Thyroid gland (tissue), 4 donors: ENCODE measurements around the gene CSMD2. TPM values are rescaled to one million over a fixed set of nuclear protein-coding genes. Genes with fewer than 3 reads are reported as not detected.
"Not testable (repeated sequence)": the region's sequence is repeated elsewhere in the genome, so short reads cannot be mapped to it uniquely, and the experiment has no call there.

Experiments used
- DNase-seq, 2 donors: peaks; one replicate each; pipeline ENCODE4 v3.0.0-alpha.2; 2019
- H3K27ac ChIP-seq, 3 donors: fragments of 200-600 bp; sonication (generic); 1 replicate in 2 of 3; 2 replicates in 1 of 3; pipeline ENCODE4 v1.5.1; 2016 to 2019; ENCODE audit warnings: mild to moderate bottlenecking in 1 of 3, moderate library complexity in 1 of 3
- H3K27me3 ChIP-seq: fragments of 200-600 bp; sonication (generic); one replicate; pipeline ENCODE4 v1.5.1; 2019
- H3K36me3 ChIP-seq, 2 donors: fragments of 200-600 bp; sonication (generic); one replicate each; pipeline ENCODE4 v1.5.1; 2016 to 2019
- H3K4me1 ChIP-seq, 2 donors: fragments of 200-600 bp; sonication (generic); one replicate each; pipeline ENCODE4 v1.5.1; 2017 to 2019
- H3K4me3 ChIP-seq, 3 donors: fragments of 200-600 bp; sonication (generic); replicated peaks in 1 of 3; 1 replicate in 2 of 3; 2 replicates in 1 of 3; pipeline ENCODE4 v1.5.1; 2016; ENCODE audit warnings: mild to moderate bottlenecking in 1 of 3
- H3K9me3 ChIP-seq: fragments of 200-600 bp; sonication (generic); one replicate; pipeline ENCODE4 v1.5.1; 2017
- POLR2A ChIP-seq, 2 donors: fragments of 450-650 bp; IDR thresholded peaks; one replicate each; pipeline ENCODE4 v1.6.1; 2017; ENCODE audit warnings: antibody characterized with exemption in 2 of 2, mild to moderate bottlenecking in 2 of 2, moderate library complexity in 1 of 2
- WGBS, 2 donors: methylation state at CpG; one replicate each; pipeline ENCODE4 v1.1.5; 2017; 5-methylcytosine and 5-hydroxymethylcytosine counted together
- intact Hi-C: fragments of 100-400 bp; cut with DNase I; formaldehyde crosslinking; loops from one replicate; pipeline ENCODE4 v1.15.1; 2023
- total RNA-seq, 4 donors: library from RNA; depleted of rRNA; stranded (reverse); fragments of >200 nt; gene quantifications; one replicate each; pipeline ENCODE4 v1.2.3, GENCODE V29; 2016
- TF ChIP-seq, protein P1 (sequence below), 6 experiments: fragments of 200-600 bp in 3 of 6; fragments of 450-650 bp in 3 of 6; sonication (generic) in 3 of 6; IDR thresholded peaks; one replicate each; pipeline ENCODE4 v1.5.1; 2016 to 2019; ENCODE audit warnings: antibody characterized with exemption in 6 of 6, mild to moderate bottlenecking in 2 of 6, inconsistent platforms in 1 of 6, moderate library complexity in 1 of 6

Gene CSMD2
- total RNA-seq, 4 donors from 2014 or later: 0.10 to 0.45 (median 0.13) TPM; not detected in 1

DNA sequence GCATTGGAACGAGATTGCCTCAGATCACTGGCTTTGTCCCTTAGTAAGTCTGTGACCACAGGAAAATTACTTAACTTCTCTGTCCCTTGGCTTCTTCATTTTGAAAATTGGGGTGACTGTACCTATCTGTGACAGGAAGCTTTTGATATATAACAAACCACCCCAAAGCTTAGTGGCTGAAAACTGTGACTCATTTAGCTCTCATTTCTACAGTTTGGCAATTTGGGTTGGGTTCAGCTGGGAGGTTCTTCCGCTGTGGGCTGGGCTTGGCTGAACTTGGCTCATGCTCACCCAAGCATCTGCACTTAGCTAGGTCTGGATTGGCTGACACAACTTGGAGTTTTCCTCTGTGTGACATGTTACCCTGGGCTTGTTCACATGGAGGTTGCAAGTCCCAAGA, 25.7 kb upstream of the CSMD2 start:
- Histone ChIP-seq H3K4me1 (no peaks in the 10 kb centered on the region), H3K27me3 (no peaks in the 10 kb centered on the region), H3K27ac (no peak overlapping the region), H3K36me3 (no peaks in the 10 kb centered on the region), H3K9me3 (no peaks in the 10 kb centered on the region), H3K4me3 (no peak overlapping the region)
- 88 to 93% methylated on average over 2 of the region's 2 CpGs for WGBS, 2 donors
- no peak for DNase-seq
- no peak for TF ChIP-seq POLR2A (IDR thresholded peaks at IDR 0.05)
- intact Hi-C loops: no loop called here

DNA sequence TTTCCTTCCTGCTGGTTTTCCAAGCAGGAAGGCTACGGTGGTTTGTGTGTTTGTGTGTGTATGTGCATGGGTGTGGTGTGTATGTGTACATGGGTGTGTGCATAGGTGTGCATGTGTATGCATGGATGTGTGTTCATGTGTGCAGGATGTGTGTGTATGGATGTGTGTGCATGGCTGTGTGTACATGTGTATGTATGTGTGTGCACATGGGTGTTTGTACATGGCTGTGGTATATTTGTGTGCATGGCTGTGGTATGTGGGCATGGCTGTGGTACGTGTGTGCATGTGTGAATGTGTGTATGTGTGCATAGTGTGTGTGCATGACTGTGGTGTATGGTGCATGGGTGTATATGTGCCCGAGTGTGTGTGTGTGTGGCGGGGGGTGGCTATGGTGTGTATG, 24.0 kb upstream of the CSMD2 start:
- no peaks in the 10 kb centered on the region for H3K27me3 ChIP-seq

DNA sequence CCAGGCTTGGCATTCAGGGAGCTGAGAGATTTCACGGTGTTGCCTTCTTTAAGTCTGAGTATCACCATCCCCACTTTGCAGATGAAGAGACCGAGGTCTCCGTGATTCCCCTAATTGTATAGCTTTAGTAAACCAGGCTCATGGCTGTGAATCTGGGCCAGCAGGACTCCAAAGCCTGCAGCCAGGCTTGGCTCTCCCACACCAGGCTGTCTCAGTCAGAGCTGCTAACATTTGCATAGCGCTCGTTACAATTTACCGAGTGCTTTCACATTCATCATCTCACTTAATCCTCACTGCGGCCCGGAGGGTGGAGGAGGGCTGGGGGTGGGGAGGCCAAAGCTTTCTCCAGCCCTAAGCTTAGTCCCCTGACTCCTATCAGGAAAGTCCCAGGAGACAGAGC, 23.4 kb upstream of the CSMD2 start:
- H3K27me3 ChIP-seq: no peaks in the 10 kb centered on the region
- intact Hi-C loops: no loop called here
- WGBS, 2 donors: 7 to 9% methylated on average over 8 of the region's 8 CpGs

More for the DNA sequence above, 24.0 kb upstream of the CSMD2 start:
- 75 to 77% methylated on average over 4 of the region's 4 CpGs for WGBS, 2 donors
- no peaks in the 10 kb centered on the region for H3K9me3 ChIP-seq
- TF ChIP-seq, protein P1, sequence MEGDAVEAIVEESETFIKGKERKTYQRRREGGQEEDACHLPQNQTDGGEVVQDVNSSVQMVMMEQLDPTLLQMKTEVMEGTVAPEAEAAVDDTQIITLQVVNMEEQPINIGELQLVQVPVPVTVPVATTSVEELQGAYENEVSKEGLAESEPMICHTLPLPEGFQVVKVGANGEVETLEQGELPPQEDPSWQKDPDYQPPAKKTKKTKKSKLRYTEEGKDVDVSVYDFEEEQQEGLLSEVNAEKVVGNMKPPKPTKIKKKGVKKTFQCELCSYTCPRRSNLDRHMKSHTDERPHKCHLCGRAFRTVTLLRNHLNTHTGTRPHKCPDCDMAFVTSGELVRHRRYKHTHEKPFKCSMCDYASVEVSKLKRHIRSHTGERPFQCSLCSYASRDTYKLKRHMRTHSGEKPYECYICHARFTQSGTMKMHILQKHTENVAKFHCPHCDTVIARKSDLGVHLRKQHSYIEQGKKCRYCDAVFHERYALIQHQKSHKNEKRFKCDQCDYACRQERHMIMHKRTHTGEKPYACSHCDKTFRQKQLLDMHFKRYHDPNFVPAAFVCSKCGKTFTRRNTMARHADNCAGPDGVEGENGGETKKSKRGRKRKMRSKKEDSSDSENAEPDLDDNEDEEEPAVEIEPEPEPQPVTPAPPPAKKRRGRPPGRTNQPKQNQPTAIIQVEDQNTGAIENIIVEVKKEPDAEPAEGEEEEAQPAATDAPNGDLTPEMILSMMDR (IDR thresholded peaks at IDR 0.05): no peak
- TF ChIP-seq POLR2A (IDR thresholded peaks at IDR 0.05): no peak
- no peak overlapping the region for H3K27ac ChIP-seq
- no peak overlapping the region for H3K4me3 ChIP-seq
- intact Hi-C loops: no loop called here
- no peak for DNase-seq
- no peaks in the 10 kb centered on the region for H3K4me1 ChIP-seq
- no peaks in the 10 kb centered on the region for H3K36me3 ChIP-seq

DNA sequence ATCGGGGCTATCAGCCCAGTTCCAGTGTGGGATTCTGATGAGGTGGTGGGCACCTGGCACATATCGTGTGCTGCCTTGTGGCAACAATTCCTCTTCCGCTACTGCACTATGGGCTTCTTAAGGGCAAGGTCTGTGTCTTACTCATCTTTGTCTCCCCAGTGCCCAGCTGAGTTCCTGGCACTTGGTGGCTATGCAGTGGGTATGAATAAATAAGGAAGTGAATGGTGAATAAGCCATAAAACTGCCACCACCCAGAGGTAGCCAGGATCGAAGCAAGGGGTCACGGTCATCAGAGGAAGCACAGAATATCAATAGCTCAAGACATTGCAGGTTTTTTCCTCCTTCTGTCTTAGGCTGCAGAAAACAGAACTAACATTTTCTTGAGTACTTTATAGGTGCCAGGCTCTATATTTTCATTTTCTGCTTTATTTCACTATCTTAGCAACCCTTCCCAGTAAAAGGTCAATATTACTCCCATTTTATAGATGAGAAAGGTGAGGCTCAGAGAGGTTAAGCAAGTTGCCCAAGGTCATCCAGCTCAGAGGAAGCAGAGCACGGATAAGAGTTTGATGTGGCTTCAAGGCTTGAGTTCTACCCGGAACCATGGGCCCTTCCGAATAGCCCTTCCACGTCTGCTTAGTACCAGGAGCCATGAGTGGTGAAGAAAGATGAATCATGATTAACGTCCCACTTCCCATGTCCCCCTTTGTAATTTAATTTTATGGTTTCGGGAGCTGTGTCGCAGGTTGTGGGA, 21.9 kb upstream of the CSMD2 start:
- no peak overlapping the region for H3K27ac ChIP-seq
- H3K27me3 ChIP-seq: no peaks in the 10 kb centered on the region
- DNase-seq: no peak
- no peaks in the 10 kb centered on the region for H3K36me3 ChIP-seq
- intact Hi-C loops: no loop called here
- 78 to 80% methylated on average over 12 of the region's 12 CpGs for WGBS, 2 donors
- H3K4me3 ChIP-seq: no peak overlapping the region
- TF ChIP-seq, protein P1 (IDR thresholded peaks at IDR 0.05): no peak
- no peak for TF ChIP-seq POLR2A (IDR thresholded peaks at IDR 0.05)
- no peaks in the 10 kb centered on the region for H3K9me3 ChIP-seq
- H3K4me1 ChIP-seq: no peaks in the 10 kb centered on the region

More for the DNA sequence above, 23.4 kb upstream of the CSMD2 start:
- Histone ChIP-seq H3K36me3 (no peaks in the 10 kb centered on the region), H3K4me1 (no peaks in the 10 kb centered on the region), H3K27ac (no peak overlapping the region), H3K4me3 (no peak overlapping the region), H3K9me3 (no peaks in the 10 kb centered on the region)
- DNase-seq: no peak
- no peak for TF ChIP-seq POLR2A (IDR thresholded peaks at IDR 0.05)
- TF ChIP-seq, protein P1 (IDR thresholded peaks at IDR 0.05): no peak

DNA sequence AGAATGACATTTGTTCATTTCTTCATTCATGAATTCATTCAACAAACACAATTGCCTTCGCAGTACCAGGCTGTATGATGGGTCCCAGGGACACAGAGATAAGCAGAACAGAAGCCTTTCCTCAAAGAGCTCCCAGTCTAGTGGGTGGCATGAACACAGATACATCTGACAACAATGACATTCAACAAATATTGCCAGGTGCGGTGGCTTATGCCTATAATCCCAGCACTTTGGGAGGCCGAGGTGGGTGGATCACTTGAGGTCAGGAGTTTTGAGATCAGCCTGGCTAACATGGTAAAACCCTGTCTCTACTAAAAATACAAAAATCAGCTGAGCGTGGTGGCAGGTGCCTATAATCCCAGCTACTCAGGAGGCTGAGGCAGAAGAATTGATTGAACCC, 18.4 kb upstream of the CSMD2 start:
- H3K4me3 ChIP-seq, DNase-seq, H3K36me3 ChIP-seq, intact Hi-C loops, H3K9me3 ChIP-seq, H3K27ac ChIP-seq, H3K27me3 ChIP-seq, H3K4me1 ChIP-seq: not testable (repeated sequence)
- 76 to 77% methylated on average over 4 of the region's 4 CpGs for WGBS, 2 donors

DNA sequence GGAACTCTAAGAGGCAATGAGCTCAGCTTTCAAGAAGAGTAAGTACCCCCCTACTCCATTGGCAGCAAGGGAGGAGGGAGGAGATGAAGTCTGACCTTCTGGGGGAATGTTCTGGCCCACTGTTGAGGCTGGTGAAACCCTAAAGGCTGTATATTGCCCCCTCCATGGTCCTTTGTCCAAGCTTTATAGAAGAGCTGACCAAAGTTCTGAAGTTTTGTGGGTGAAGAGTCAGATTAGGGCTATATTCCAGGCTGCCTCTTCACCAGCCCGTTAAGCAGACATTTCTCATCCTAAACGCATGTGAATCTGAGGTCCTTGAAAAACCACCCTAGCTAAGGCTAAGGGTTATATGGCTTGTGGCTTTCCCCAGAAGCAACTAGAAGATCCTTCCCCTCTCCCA, 13.0 kb upstream of the CSMD2 start:
- Histone ChIP-seq H3K36me3 (no peaks in the 10 kb centered on the region), H3K4me3 (no peak overlapping the region), H3K27ac (no peak overlapping the region), H3K27me3 (peaks cover 9% of the 10 kb centered on the region), H3K9me3 (no peaks in the 10 kb centered on the region), H3K4me1 (no peaks in the 10 kb centered on the region)
- intact Hi-C loops: no loop called here
- no peak for TF ChIP-seq POLR2A (IDR thresholded peaks at IDR 0.05)
- TF ChIP-seq, protein P1 (IDR thresholded peaks at IDR 0.05): no peak
- WGBS, 2 donors: 36 to 38% methylated on average over 2 of the region's 2 CpGs
- DNase-seq: no peak
